HL-60 (cell line): Measurements from ENCODE around the gene DRD4.
"Not testable (repeated sequence)": the region's sequence is repeated elsewhere in the genome, so short reads cannot be mapped to it uniquely, and the experiment has no call there.

Source experiments
- POLR2AphosphoS5 ChIP-seq: IDR thresholded peaks from 2 replicates; pipeline ENCODE4 v1.6.1; 2012; ENCODE audit warnings: low read depth
- TF ChIP-seq, protein P1 (sequence below): IDR thresholded peaks from one replicate; pipeline ENCODE4 v1.5.1; 2011; ENCODE audit warnings: low read length, control low read depth, inconsistent platforms; ENCODE audit not compliant: insufficient read depth

DNA sequence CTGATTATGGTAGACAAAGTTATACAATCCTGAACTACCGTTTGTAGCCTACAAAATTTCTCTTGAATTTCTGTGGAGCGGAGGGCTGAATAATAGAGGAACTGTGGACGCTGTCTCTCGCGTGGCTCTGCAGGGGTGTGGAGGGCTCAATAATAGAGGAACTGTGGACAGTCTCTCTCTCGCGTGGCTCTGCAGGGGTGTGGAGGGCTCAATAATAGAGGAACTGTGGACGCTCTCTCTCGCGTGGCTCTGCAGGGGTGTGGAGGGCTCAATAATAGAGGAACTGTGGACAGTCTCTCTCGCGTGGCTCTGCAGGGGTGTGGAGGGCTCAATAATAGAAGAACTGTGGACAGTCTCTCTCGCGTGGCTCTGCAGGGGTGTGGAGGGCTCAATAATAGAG, 16.1 kb downstream of the DRD4 start:
- TF ChIP-seq, protein P1, sequence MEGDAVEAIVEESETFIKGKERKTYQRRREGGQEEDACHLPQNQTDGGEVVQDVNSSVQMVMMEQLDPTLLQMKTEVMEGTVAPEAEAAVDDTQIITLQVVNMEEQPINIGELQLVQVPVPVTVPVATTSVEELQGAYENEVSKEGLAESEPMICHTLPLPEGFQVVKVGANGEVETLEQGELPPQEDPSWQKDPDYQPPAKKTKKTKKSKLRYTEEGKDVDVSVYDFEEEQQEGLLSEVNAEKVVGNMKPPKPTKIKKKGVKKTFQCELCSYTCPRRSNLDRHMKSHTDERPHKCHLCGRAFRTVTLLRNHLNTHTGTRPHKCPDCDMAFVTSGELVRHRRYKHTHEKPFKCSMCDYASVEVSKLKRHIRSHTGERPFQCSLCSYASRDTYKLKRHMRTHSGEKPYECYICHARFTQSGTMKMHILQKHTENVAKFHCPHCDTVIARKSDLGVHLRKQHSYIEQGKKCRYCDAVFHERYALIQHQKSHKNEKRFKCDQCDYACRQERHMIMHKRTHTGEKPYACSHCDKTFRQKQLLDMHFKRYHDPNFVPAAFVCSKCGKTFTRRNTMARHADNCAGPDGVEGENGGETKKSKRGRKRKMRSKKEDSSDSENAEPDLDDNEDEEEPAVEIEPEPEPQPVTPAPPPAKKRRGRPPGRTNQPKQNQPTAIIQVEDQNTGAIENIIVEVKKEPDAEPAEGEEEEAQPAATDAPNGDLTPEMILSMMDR: not testable (repeated sequence)
- not testable (repeated sequence) for TF ChIP-seq POLR2AphosphoS5
